Ishikawa (cell line): ENCODE measurements around the gene GGT1.

Source experiments
- CEBPB ChIP-seq: IDR thresholded peaks from 2 replicates; pipeline ENCODE4 v1.6.1; 2012
- CREB1 ChIP-seq: IDR thresholded peaks from 2 replicates; pipeline ENCODE4 v1.6.1; 2012; ENCODE audit warnings: low read depth
- EGR1 ChIP-seq: IDR thresholded peaks from 2 replicates; pipeline ENCODE4 v1.6.1; 2012
- EP300 ChIP-seq: IDR thresholded peaks from 2 replicates; pipeline ENCODE4 v1.6.1; 2012; ENCODE audit warnings: borderline replicate concordance
- FOXM1 ChIP-seq: IDR thresholded peaks from 2 replicates; pipeline ENCODE4 v1.6.1; 2012; ENCODE audit warnings: low read depth, borderline replicate concordance
- MAX ChIP-seq: IDR thresholded peaks from 2 replicates; pipeline ENCODE4 v1.6.1; 2012
- NFIC ChIP-seq: IDR thresholded peaks from 2 replicates; pipeline ENCODE4 v1.6.1; 2012
- RAD21 ChIP-seq: IDR thresholded peaks from 2 replicates; pipeline ENCODE4 v1.6.1; 2012; ENCODE audit warnings: low read depth
- REST ChIP-seq: IDR thresholded peaks from 2 replicates; pipeline ENCODE4 v1.6.1; 2012; ENCODE audit warnings: low read depth, mild to moderate bottlenecking
- TAF1 ChIP-seq: IDR thresholded peaks from 2 replicates; pipeline ENCODE4 v1.6.1; 2012; ENCODE audit warnings: low read depth, mild to moderate bottlenecking
- TCF12 ChIP-seq: IDR thresholded peaks from 2 replicates; pipeline ENCODE4 v1.6.1; 2012; ENCODE audit warnings: low read depth
- TEAD4 ChIP-seq: IDR thresholded peaks from 2 replicates; pipeline ENCODE4 v1.6.1; 2012
- YY1 ChIP-seq: IDR thresholded peaks from 2 replicates; pipeline ENCODE4 v1.6.1; 2012; ENCODE audit warnings: low read depth
- ZBTB7A ChIP-seq: IDR thresholded peaks from 2 replicates; pipeline ENCODE4 v1.6.1; 2012; ENCODE audit warnings: low read depth
- TF ChIP-seq, protein P1 (sequence below): IDR thresholded peaks from 2 replicates; pipeline ENCODE4 v1.6.1; 2012

The GGT1 gene

GRCh38 chr22:24583221-24584165 lies 19.5 kb upstream of the GGT1 start:
- no peak for TF ChIP-seq RAD21
- peak; percentile 90 for TF ChIP-seq NFIC

- no peak for TF ChIP-seq ZBTB7A
- no peak for TF ChIP-seq CEBPB
- no peak for TF ChIP-seq FOXM1
These were observed 18.7 kb upstream of the GGT1 start for GRCh38 chr22:24584166-24584790.

DNA sequence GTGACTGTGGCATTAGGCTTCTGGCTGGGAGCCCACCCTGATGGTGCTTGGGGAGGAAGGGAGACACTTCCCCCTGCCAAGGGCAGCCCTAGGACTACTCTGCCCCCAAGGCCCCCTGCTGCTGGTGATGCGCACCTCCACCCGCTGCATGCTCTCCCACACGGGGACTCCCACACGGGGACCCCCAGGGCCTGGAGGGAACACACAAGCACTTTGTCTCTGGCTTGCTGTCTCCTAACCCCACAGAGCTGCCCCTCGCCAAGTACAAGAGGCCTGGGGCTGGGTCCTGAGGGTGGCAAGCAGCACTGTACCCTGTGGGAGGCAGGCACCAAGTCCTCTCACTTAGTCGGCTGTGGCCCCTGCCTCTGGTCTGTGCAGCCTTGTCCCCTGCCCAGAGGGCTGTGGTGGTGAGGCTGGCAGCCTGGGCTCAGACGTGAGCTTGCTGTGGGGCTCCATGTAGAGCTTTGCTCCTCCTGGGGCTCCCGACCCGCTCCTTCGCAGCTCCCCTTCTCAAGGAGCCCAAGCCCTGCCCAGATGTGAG lies 18.1 kb upstream of the GGT1 start:
- TF ChIP-seq EP300, result no peak
- no peak for TF ChIP-seq CEBPB
- no peak for TF ChIP-seq RAD21
- TF ChIP-seq, protein P1, sequence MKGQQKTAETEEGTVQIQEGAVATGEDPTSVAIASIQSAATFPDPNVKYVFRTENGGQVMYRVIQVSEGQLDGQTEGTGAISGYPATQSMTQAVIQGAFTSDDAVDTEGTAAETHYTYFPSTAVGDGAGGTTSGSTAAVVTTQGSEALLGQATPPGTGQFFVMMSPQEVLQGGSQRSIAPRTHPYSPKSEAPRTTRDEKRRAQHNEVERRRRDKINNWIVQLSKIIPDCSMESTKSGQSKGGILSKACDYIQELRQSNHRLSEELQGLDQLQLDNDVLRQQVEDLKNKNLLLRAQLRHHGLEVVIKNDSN, result no peak
- TF ChIP-seq MAX, result no peak
- TF ChIP-seq FOXM1, result no peak
- TF ChIP-seq ZBTB7A, result no peak
- no peak for TF ChIP-seq CREB1
- TF ChIP-seq EGR1, result no peak

DNA sequence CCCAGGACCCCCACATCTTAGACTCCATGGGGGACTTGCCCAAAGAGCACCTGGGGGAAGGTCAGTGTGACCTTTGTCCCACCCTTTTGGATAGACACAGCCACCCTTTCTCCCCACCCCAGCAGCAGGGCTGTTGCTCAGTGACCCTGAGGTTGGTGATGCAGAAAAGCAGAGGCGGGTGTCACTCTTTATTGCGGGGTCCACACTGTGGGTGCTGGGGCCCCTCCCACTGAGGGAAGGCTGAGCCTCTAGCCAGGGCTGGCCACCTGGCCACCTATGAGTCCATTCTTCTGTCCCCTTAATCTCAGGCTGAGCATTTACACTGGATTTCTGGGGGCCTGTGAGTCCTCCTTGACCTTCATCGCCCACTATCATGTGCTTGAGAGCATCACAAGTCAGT lies 17.5 kb upstream of the GGT1 start:
- no peak for TF ChIP-seq CREB1
- TF ChIP-seq NFIC, result no peak
- no peak for TF ChIP-seq CEBPB
- TF ChIP-seq MAX, result no peak
- TF ChIP-seq FOXM1, result no peak
- TF ChIP-seq EP300, result no peak
- TF ChIP-seq TAF1, result no peak
- no peak for TF ChIP-seq RAD21
- TF ChIP-seq TCF12, result no peak
- TF ChIP-seq EGR1, result no peak

DNA sequence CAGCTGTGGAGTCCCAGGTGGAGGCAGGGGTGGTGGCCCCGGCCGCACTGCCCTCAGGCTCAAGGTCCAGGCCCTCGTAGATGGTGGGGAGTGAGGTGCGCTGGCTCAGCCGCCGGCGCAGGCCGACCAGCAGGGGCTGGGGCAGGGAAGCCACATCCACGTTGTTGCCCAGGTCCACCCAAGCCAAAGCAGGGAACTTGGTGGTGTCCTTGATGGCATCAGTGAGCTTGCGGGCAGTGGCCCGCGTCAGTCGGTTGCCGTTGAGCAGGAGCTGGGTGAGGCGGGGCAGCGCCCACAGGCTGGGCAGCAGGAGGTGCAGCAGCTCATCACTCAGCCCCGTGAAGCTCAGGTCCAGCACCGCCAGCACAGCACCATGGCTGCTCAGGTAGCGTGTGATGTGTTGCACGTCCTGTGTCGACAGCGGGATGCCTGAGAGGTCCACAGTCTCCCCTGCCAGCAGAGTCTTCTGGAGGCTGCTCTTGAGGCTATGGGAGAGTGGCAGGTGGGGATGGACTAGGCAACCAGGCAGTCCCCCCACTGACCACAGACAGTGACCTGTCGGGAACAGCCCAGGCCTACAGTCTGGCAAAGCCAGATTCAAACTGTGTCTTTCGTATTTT lies 17.0 kb upstream of the GGT1 start:
- TF ChIP-seq TAF1 (no peak), CEBPB (no peak)

DNA sequence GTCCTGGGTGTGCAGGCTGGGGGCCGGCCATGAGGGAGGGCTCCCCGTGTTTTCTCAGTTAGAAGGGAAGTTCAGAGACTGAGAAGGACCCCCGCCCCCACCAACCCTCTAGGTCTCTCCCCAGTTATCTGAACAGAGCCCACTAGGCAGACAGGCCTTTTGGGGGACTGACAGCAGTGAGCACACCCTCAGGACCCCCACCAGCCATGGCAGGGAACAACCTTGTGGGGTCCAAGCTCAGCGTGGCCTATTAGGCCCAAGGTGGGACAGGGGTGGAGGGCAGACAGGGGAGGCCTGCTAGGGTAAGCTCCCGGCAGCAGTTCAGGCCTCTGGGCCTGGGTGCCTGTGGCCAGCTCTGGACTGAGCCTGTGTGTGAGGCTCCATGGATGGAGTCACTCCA lies 15.7 kb upstream of the GGT1 start:
- TF ChIP-seq TAF1 (no peak), CEBPB (no peak), RAD21 (no peak), FOXM1 (no peak), TEAD4 (no peak), REST (no peak), NFIC (no peak), CREB1 (no peak), YY1 (no peak), ZBTB7A (no peak), EP300 (no peak), TCF12 (no peak), MAX (no peak), EGR1 (no peak)
- TF ChIP-seq, protein P1, result no peak

DNA sequence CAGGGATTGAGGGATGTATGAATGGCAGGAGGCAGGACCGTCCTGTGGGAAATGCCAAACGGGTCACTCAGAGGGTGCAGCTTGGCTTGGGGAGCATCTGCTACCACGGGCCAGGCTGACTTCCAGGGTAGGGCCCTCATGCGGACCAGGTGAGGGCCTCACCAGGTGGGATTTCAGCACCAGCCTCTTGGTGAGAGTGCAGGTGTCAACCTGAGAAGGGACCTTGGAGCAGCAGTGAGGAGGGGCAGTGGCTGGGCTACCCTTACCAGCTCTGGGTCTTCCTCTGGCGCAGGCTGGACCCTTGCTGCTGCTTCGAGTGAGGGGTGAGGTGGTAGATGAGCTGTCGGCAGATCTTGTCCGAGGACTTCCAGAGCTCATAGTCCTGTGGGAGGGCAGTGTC lies 15.0 kb upstream of the GGT1 start:
- no peak for TF ChIP-seq ZBTB7A
- no peak for TF ChIP-seq EP300
- TF ChIP-seq, protein P1, result no peak
- no peak for TF ChIP-seq CREB1
- no peak for TF ChIP-seq REST
- TF ChIP-seq FOXM1, result no peak
- no peak for TF ChIP-seq RAD21
- TF ChIP-seq MAX, result no peak
- no peak for TF ChIP-seq TCF12
- TF ChIP-seq EGR1, result no peak
- TF ChIP-seq NFIC, result no peak
- no peak for TF ChIP-seq YY1
- no peak for TF ChIP-seq CEBPB
- no peak for TF ChIP-seq TEAD4
- no peak for TF ChIP-seq TAF1
